Natural killer cell treated with Interleukin-12 subunit alpha and Interleukin-12 subunit beta and Interleukin-15 and Interleukin-18, amount 100 ng/mL, for 72 hours (primary cell): ENCODE data around the gene SIRT5. TPM values are rescaled to one million over a fixed set of nuclear protein-coding genes. Genes with fewer than 3 reads are reported as not detected.

Source experiments
- ATAC-seq, 2 donors: fragments of 150-1000 bp; cut with Tn5 transposase in 1 of 2; sonication (Bioruptor Pico), chemical (Tn5 transposase) in 1 of 2; 2 replicates each; pipeline ENCODE4 v1.10.0; 2021
- DNase-seq: peaks from one replicate; pipeline ENCODE4 v3.0.0; 2022; ENCODE audit warnings: low spot score
- H3K27ac Mint-ChIP-seq, 2 donors: 1 replicate in 1 of 2; 2 replicates in 1 of 2; pipeline ENCODE4 v1.8.0; 2022; ENCODE audit warnings: mixed read lengths in 2 of 2, mild to moderate bottlenecking in 1 of 2, moderate library complexity in 1 of 2
- H3K27me3 Mint-ChIP-seq, 2 donors: 1 replicate in 1 of 2; 2 replicates in 1 of 2; pipeline ENCODE4 v1.8.0; 2022; ENCODE audit warnings: mixed read lengths in 2 of 2
- H3K36me3 Mint-ChIP-seq: one replicate; pipeline ENCODE4 v1.8.0; 2022; ENCODE audit warnings: mixed read lengths
- H3K4me1 Mint-ChIP-seq, 2 donors: 1 replicate in 1 of 2; 2 replicates in 1 of 2; pipeline ENCODE4 v1.8.0; 2022; ENCODE audit warnings: low read depth in 2 of 2, mixed read lengths in 2 of 2, mild to moderate bottlenecking in 1 of 2
- H3K4me3 Mint-ChIP-seq: one replicate; pipeline ENCODE4 v1.8.0; 2022; ENCODE audit warnings: mixed read lengths
- H3K9me3 Mint-ChIP-seq: 2 replicates; pipeline ENCODE4 v1.8.0; 2022; ENCODE audit warnings: mixed read lengths
- total RNA-seq, 2 donors: library from RNA; stranded (reverse); gene quantifications; one replicate each; pipeline ENCODE4 v1.2.3, GENCODE V29; 2022

SIRT5 gene
- total RNA-seq, 2 donors from 2014 or later, result 4.7 to 6.9 TPM

DNA sequence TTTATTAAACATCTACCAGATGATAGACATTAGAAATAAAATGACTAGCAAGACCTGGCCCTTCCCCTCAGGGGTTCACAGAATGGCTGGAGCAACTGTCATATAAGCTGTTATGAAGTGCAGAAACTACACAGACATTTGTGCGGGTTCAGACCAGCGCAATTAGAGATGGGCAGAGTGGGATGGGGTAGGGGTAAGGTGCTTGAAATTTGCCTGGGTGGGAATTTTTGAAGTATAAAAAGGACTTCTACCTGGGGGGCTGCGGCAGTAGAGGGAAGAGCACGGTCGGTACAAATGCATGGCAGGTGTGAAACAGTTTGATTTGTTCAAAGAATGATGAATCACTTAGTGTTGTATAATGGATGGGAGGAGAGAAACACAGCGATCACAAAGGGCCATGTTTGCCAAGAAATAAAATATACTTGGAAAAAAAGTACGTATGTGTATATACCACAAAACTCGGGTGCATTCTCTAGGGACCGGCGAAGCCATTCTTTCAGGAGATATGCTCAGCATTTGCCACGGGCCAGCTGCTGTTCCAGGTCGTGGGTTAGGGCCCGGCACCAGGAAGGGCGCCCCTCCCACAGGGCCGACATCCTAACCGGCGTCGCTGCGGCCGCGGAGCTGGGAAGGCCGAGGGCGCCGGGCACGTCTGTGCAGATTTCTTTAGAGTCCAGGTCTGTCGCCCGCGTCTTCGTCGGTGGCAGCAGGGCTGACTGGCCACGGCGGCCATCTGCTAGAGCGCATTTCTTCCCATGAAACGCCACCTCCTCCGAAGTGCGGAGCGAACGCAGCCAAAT is 39.9 kb downstream of the SIRT5 start:
- Mint-ChIP-seq H3K4me1 (peaks cover 28 to 44% of the 10 kb centered on the region in 2 donors), H3K27ac (peak overlapping the region; percentile 90 to 96), H3K27me3 (no peaks in the 10 kb centered on the region), H3K9me3 (no peaks in the 10 kb centered on the region), H3K36me3 (peaks cover 22% of the 10 kb centered on the region), H3K4me3 (peak overlapping the region; percentile 98)
- ATAC-seq, result peak; percentile 28 to 29
- no peak for DNase-seq

DNA sequence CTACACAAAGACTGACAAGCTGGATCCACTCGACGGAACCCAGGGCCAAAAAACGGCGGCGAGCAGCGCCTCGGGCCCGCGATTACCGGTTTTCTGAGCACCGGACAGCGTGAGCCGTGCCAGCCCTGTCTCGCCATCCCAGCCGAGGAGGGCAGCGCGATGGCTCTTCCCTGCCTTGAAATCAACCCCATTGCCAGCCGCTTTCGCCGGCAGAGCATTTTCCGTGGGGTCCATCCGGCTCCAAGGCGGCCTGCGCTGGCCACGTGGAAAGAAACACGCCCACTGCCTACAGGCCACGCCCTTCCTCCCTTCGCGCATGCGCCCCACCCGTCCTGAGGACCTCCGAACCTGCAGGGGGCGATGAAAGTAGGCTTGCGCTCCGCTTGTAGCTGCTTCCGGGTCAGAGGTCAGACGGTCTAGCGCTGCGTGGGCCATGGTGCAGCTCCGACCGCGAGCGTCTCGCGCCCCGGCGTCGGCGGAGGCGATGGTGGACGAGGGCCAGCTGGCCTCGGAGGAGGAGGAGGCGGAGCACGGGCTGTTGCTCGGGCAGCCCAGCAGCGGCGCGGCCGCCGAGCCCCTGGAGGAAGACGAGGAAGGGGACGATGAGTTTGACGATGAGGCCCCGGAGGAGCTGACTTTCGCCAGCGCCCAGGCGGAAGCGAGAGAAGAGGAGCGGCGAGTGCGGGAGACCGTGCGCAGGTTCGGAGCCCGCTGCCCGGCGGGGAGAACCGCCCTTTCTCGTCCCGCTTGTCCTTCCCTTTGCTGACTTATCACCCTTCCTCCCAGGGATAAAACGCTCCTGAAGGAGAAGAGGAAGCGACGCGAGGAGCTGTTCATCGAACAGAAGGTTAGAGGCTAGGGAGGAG is 40.8 kb downstream of the SIRT5 start, which contains the start of gene NOL7:
Gene NOL7, plus strand, starts transcription at position 410 of the 866 bp plus-strand sequence. Its CDS starts 24 bp downstream, at position 434.
- Mint-ChIP-seq H3K36me3 (peaks cover 23% of the 10 kb centered on the region), H3K9me3 (no peaks in the 10 kb centered on the region), H3K4me3 (peak within 1 kb of the TSS; percentile 98), H3K4me1 (peaks cover 28 to 44% of the 10 kb centered on the region in 2 donors), H3K27ac (peak within 1 kb of the TSS; percentile 90 to 96), H3K27me3 (no peaks in the 10 kb centered on the region)
- peak; percentile 98 for DNase-seq
- ATAC-seq, result peak; percentile 98 to 99

DNA sequence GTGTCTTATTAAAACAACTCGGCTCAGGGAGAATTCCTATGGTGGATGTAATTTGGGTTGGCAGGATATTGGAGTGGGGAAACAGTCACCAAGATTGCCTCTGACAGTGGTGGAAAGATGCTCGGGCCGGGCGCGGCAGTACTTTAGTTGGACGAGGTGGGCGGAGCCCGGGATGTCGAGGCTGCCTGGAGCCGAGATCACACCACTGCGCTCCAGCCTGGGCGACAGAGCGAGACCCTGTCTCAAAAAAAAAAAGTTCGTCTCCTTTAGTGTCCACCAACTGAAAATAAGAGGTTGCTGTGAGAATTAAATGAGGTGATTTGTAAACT is 41.4 kb downstream of the SIRT5 start:
- Mint-ChIP-seq H3K4me1 (peaks cover 28 to 44% of the 10 kb centered on the region in 2 donors), H3K36me3 (peaks cover 23% of the 10 kb centered on the region), H3K9me3 (no peaks in the 10 kb centered on the region), H3K27me3 (no peaks in the 10 kb centered on the region), H3K4me3 (peak overlapping the region; percentile 98), H3K27ac (peak overlapping the region; percentile 90 to 96)
- ATAC-seq (peak in 1 of 2 donors; percentile 50), DNase-seq (peak; percentile 64)

DNA sequence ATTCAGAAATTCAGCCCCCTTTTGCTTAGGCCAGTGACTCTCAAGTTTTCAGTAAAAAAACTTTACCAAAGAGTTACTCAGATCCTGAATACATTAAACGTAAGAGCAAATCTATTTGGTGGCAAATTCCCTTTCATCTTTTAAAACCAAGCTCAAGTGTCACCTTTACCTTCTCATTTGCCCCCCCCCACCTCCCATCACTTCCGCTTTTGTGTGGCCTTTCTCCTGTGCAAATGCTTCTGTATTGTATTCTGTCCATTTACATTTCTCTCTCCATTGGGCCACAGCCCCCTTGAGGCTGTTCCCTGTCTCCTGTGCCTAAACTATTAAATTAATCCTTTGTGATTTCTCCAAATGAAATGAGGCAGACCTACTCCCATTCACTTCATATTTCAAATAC is 42.7 kb downstream of the SIRT5 start:
- DNase-seq (no peak), ATAC-seq (no peak)
- Mint-ChIP-seq H3K36me3 (peaks cover 23% of the 10 kb centered on the region), H3K27me3 (no peaks in the 10 kb centered on the region), H3K27ac (peak overlapping the region; percentile 90 to 96), H3K9me3 (no peaks in the 10 kb centered on the region), H3K4me1 (peaks cover 28 to 38% of the 10 kb centered on the region in 2 donors), H3K4me3 (peak overlapping the region; percentile 98)

DNA sequence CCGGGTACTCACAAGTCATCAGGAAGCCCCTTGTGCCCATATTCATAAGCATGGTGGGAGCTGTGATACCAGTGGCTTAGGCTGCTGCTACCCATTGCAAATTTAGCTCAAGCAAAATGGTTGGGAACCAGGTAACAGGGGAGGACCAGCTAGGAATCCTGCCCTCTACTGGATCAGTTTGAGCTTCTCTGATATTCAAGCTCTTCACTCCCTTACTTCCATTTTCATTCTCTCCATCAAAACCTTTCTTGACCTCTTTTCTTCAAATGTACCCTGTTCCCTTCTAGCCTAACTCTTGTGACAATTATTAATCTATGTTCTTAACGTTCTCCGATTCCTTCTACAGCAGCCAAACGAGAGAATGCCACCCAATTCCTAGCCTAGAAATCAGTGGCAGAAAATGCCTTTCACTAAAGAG is 50.5 kb downstream of the SIRT5 start:
- H3K27ac Mint-ChIP-seq, result peak overlapping the region in 1 of 2 donors; percentile 12
- peaks cover 6 to 7% of the 10 kb centered on the region in 2 donors for H3K4me1 Mint-ChIP-seq
- DNase-seq, result no peak
- no peaks in the 10 kb centered on the region for H3K9me3 Mint-ChIP-seq
- H3K27me3 Mint-ChIP-seq, result no peaks in the 10 kb centered on the region
- peak in 1 of 2 donors; percentile 53 for ATAC-seq
- no peak overlapping the region for H3K4me3 Mint-ChIP-seq
- peaks cover 30% of the 10 kb centered on the region for H3K36me3 Mint-ChIP-seq

DNA sequence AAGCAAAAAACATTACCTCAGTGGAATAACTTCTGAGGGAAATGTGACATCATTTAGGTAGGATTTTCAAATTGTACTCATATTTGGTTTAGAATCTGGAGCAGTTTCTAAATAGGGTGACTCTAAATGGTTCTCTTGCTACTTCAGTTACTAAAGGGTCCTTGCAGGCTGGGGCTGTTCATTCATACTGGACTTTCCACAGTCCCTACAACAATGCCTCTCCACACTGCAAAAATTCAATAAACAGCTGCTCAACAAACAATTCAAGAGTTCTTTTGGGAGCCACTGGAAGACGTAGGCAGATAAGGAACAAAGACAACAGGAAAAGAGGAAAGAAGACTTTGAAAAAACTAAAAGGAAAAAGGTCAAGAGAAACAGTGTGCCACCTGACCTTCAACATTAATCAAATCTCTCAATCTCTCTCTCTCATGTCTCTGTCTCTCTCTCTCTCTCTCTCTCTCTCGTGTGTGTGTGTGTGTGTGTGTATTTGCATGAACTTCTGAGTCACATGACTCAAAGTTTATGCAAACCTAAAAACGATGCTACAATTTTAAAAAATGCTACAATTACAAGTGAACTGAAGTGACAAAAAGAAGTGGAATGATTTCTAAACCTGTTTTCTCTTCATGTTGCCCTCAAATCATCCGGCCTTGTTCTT is 55.2 kb downstream of the SIRT5 start:
- Mint-ChIP-seq H3K36me3 (peaks cover 23% of the 10 kb centered on the region), H3K27ac (peak overlapping the region in 1 of 2 donors; percentile 47), H3K4me1 (peaks cover 6 to 8% of the 10 kb centered on the region in 2 donors), H3K9me3 (no peaks in the 10 kb centered on the region), H3K4me3 (no peak overlapping the region), H3K27me3 (no peaks in the 10 kb centered on the region)
- ATAC-seq (no peak), DNase-seq (no peak)

DNA sequence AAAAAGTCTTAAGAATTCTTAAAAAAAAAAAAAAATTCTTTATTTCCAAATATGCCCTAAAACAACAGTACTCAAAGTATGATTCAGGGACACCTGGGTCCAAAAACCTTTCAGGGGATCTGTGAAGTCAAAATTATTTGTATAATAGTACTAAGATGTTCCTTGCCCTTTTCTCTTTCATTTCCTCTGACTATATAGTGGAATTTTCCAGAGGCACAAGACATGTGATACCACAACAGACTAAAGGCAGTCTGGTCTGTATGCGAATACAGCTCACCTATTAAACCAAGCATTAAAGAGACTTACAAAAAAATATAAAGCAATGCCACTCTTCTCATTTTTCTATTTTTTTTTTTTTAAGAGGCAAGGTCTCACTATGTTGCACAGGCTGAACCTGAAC is 56.1 kb downstream of the SIRT5 start:
- H3K9me3 Mint-ChIP-seq, result no peaks in the 10 kb centered on the region
- H3K27ac Mint-ChIP-seq, result no peak overlapping the region
- ATAC-seq (no peak), DNase-seq (no peak)
- no peak overlapping the region for H3K4me3 Mint-ChIP-seq
- no peaks in the 10 kb centered on the region for H3K27me3 Mint-ChIP-seq
- peaks cover 19% of the 10 kb centered on the region for H3K36me3 Mint-ChIP-seq
- peaks cover 6 to 8% of the 10 kb centered on the region in 2 donors for H3K4me1 Mint-ChIP-seq

DNA sequence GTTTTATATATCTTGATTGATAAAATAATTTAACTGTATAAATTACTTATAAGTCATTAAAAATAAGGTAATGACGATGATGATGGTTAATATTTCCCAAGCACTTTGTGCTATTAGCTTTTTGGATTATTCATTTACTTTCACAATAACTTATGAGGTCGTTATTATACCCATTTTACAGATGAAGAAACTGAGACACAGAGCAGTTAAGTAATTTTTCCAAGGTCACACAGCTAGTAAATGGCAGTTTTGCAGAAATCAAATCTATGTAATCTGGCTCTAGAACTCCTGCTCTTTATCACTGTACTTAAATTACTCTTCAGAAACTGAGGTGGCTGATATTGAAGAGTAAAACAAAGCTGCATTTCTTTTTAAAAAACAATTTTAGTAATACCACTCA is 58.9 kb downstream of the SIRT5 start:
- no peak for ATAC-seq
- H3K27ac Mint-ChIP-seq, result no peak overlapping the region
- no peak overlapping the region for H3K4me3 Mint-ChIP-seq
- H3K9me3 Mint-ChIP-seq, result no peaks in the 10 kb centered on the region
- no peak for DNase-seq
- H3K4me1 Mint-ChIP-seq, result peaks cover 13 to 22% of the 10 kb centered on the region in 2 donors
- no peaks in the 10 kb centered on the region for H3K27me3 Mint-ChIP-seq
- H3K36me3 Mint-ChIP-seq, result peaks cover 14% of the 10 kb centered on the region

DNA sequence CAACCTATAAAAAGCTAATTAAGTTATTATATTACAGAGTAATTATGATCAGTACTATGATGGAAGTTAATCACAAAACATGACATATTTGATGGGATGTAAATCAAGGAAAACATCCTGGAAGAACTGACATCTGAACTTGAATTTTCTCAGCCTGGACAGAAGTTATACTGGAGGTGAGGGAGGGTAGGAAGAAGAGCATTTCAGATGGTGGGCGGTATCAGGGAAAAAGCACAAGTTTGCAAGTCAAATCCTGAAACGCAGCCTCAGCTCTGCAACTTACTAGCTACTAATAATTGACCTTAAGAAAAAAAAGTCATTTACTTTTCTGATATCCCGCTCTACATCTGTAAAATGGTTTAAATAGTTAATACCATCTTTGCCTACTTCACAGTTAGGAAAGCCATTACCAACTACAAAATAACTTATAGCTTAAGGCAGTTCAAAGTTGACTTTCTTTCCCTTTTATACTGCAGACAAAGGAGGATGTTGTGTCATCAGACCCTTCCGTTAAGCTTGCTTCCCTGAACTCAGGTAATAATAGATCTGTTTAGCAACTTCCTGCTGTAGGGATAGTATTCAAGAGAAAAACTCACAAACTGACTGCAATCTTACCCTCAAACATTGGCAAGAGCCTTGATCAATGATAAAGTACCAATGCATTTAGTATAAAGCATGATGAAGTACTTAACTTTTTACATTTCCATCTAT is 61.7 kb downstream of the SIRT5 start:
- DNase-seq (no peak), ATAC-seq (no peak)
- peak overlapping the region; percentile 31 to 68 for H3K27ac Mint-ChIP-seq
- H3K36me3 Mint-ChIP-seq, result peaks cover 17% of the 10 kb centered on the region
- peaks cover 10 to 17% of the 10 kb centered on the region in 2 donors for H3K4me1 Mint-ChIP-seq
- H3K4me3 Mint-ChIP-seq, result no peak overlapping the region
- no peaks in the 10 kb centered on the region for H3K27me3 Mint-ChIP-seq
- H3K9me3 Mint-ChIP-seq, result no peaks in the 10 kb centered on the region

DNA sequence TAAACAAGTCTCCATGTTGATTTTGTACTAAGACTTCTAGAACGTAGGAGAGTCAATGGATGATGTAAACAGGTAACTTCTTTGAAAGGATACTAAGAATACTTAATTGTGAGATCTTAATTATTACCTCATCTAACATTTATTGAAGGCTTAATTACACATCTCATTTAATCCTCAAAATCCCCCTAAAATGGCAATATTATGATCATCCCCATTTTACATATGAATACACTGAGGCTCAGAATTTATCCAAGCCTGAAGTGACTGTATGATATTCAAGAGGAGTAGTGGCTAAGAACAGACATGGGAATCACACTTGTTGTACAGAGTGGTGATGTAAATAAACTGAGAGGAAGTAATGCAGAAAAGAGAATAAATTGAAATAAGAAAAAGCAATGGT is 63.6 kb downstream of the SIRT5 start:
- no peaks in the 10 kb centered on the region for H3K9me3 Mint-ChIP-seq
- H3K27ac Mint-ChIP-seq, result no peak overlapping the region
- DNase-seq, result no peak
- H3K4me1 Mint-ChIP-seq, result peaks cover 10 to 21% of the 10 kb centered on the region in 2 donors
- peaks cover 21% of the 10 kb centered on the region for H3K36me3 Mint-ChIP-seq
- H3K4me3 Mint-ChIP-seq, result no peak overlapping the region
- H3K27me3 Mint-ChIP-seq, result no peaks in the 10 kb centered on the region
- no peak for ATAC-seq

DNA sequence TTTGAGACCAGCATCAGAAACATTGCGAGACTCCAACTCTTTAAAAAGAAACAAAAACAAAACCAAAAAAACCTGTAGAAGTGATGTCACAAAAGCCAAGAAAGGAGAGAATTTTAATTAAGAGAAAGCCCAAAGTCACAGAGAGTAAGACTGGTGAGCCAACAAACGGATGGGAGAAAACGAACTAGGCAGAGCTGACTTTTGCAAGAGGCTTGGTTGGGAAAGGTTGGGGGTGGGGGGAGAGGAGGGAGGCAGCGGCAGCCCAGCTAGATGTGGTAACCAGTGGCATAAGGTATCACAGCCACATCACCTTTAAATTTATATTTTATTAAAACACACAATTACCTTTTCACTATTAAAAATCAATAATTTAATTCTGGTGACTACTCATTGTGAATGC is 64.2 kb downstream of the SIRT5 start:
- no peaks in the 10 kb centered on the region for H3K9me3 Mint-ChIP-seq
- H3K4me1 Mint-ChIP-seq, result peaks cover 14 to 24% of the 10 kb centered on the region in 2 donors
- H3K36me3 Mint-ChIP-seq, result peaks cover 23% of the 10 kb centered on the region
- DNase-seq (no peak), ATAC-seq (no peak)
- H3K4me3 Mint-ChIP-seq, result no peak overlapping the region
- no peaks in the 10 kb centered on the region for H3K27me3 Mint-ChIP-seq
- H3K27ac Mint-ChIP-seq, result no peak overlapping the region

DNA sequence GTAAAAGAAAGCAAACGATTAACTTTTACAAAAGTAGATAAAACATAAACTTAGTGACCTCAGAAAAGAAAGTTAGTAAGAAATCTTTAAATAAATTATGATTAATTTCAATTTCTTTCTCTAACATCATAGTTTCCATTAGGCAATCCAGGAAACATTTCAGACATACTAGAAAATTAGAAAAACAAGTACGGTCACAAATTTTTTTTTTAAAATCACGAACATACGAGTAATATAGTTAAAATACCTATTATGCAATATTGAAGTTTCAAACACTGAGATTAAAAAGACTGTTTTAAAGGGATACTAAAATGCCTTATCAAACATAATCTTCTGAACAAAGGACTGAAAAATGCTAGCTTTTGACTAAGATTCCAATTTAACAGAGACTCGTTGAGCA is 66.9 kb downstream of the SIRT5 start:
- H3K4me1 Mint-ChIP-seq, result peaks cover 8 to 21% of the 10 kb centered on the region in 2 donors
- DNase-seq (no peak), ATAC-seq (no peak)
- H3K36me3 Mint-ChIP-seq, result peaks cover 23% of the 10 kb centered on the region
- H3K27me3 Mint-ChIP-seq, result no peaks in the 10 kb centered on the region
- no peaks in the 10 kb centered on the region for H3K9me3 Mint-ChIP-seq
- no peak overlapping the region for H3K27ac Mint-ChIP-seq
- H3K4me3 Mint-ChIP-seq, result no peak overlapping the region

DNA sequence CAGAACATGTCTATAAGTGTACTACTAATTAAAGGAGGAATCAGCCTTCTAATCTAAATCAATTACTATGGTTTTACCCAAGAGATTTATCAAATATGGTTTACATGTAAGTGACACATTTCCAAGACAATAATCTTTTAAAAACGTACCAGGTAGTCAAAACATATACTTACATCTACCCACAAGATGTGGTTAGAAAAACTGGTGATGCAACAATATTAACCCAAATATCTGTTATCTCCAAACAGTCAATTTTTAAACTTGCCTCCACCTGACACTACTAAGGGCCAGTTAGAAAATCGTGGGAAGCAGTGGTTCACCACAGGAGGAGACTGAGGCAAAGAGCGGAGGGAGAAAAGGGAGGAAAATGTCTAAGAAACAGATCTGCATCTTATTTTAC is 68.7 kb downstream of the SIRT5 start:
- no peak for ATAC-seq
- Mint-ChIP-seq H3K27me3 (no peaks in the 10 kb centered on the region), H3K9me3 (no peaks in the 10 kb centered on the region), H3K27ac (peak overlapping the region; percentile 34 to 64), H3K4me1 (peaks cover 4 to 12% of the 10 kb centered on the region in 2 donors), H3K36me3 (peaks cover 20% of the 10 kb centered on the region), H3K4me3 (no peak overlapping the region)
- DNase-seq, result no peak
